Suprapubic skin (tissue), 4 donors: ENCODE results near the gene KLHL29.

Experiments used
- CTCF ChIP-seq, 2 donors: fragments of 200-600 bp in 1 of 2; fragments of 450-650 bp in 1 of 2; sonication (generic) in 1 of 2; IDR thresholded peaks; one replicate each; pipeline ENCODE4 v1.5.1; 2016 to 2019; ENCODE audit warnings: antibody characterized with exemption in 2 of 2, mild to moderate bottlenecking in 1 of 2, moderate library complexity in 1 of 2
- EP300 ChIP-seq: sonication (generic); formaldehyde crosslinking; IDR thresholded peaks from one replicate; pipeline ENCODE4 v1.6.1; 2017; ENCODE audit warnings: antibody characterized with exemption
- POLR2A ChIP-seq, 2 donors: fragments of 450-650 bp; IDR thresholded peaks; one replicate each; pipeline ENCODE4 v1.6.1; 2017; ENCODE audit warnings: antibody characterized with exemption in 2 of 2, mild to moderate bottlenecking in 2 of 2, moderate library complexity in 2 of 2
- POLR2AphosphoS5 ChIP-seq, 3 donors: sonication (generic); formaldehyde crosslinking; IDR thresholded peaks; one replicate each; pipeline ENCODE4 v1.6.1; 2017; ENCODE audit warnings: antibody characterized with exemption in 3 of 3

GRCh38 chr2:23555944-23556343 lies 171.0 kb downstream of the KLHL29 start:
- no peak for TF ChIP-seq CTCF (IDR thresholded peaks at IDR 0.05)
- no peak for TF ChIP-seq POLR2A (IDR thresholded peaks at IDR 0.05)
- TF ChIP-seq POLR2AphosphoS5 (IDR thresholded peaks at IDR 0.05) = no peak
- no peak for TF ChIP-seq EP300
